ENCODE data around the gene ADAMTS1.

The ADAMTS1 gene

GRCh38 chr21:26847002-26847401, 1.8 kb upstream of the ADAMTS1 start:
- peak overlapping the region; percentile 98 for H3K4me3 ChIP-seq (ENCODE audit: low read depth, low read length)
- no peak for DNase-seq (ENCODE audit: low read depth, low spot score)
- POLR2A ChIA-PET: interaction anchor here (0.7 kb wide), 1 partner anchor 983 kb away, joined by 4 read pairs; no protein-coding TSS in a partner anchor

GRCh38 chr21:26846036-26846931, 1.1 kb upstream of the ADAMTS1 start:
- ChIA-PET CTCF (interaction anchor here (0.7 to 6.9 kb wide), 12 partner anchors 75 to 1897 kb away, joined by 3 to 106 read pairs (median 5); no protein-coding TSS in a partner anchor), POLR2A (interaction anchor here (0.6 to 2.7 kb wide), 6 partner anchors 45 to 1899 kb away, joined by 3 to 12 read pairs (median 3); no protein-coding TSS in a partner anchor)
- peak overlapping the region; percentile 98 for H3K4me3 ChIP-seq (ENCODE audit: low read depth, low read length)
- TF ChIP-seq CTCF (IDR thresholded peaks at IDR 0.05; ENCODE audit: insufficient read depth, low read length, missing control alignments): peak; percentile 16
- no peak for DNase-seq (ENCODE audit: low read depth, low spot score)

More at GRCh38 chr21:26847002-26847401, 1.8 kb upstream of the ADAMTS1 start:
- CTCF ChIA-PET: interaction anchor here (0.8 to 6.9 kb wide), 8 partner anchors 114 to 1897 kb away, joined by 3 to 106 read pairs (median 6); no protein-coding TSS in a partner anchor
- no peak for TF ChIP-seq CTCF (IDR thresholded peaks at IDR 0.05; ENCODE audit: insufficient read depth, low read length, missing control alignments)

- ChIA-PET CTCF (interaction anchor here (0.7 to 6.9 kb wide), 9 partner anchors 75 to 1898 kb away, joined by 3 to 106 read pairs (median 5); no protein-coding TSS in a partner anchor), POLR2A (interaction anchor here (0.6 to 2.7 kb wide), 5 partner anchors 44 to 1900 kb away, joined by 3 to 12 read pairs (median 3); no protein-coding TSS in a partner anchor)
- no peak for DNase-seq (ENCODE audit: low read depth, low spot score)
- TF ChIP-seq CTCF (IDR thresholded peaks at IDR 0.05; ENCODE audit: insufficient read depth, low read length, missing control alignments): no peak
- H3K4me3 ChIP-seq (ENCODE audit: low read depth, low read length): peak overlapping the region; percentile 98
Observed at GRCh38 chr21:26845759-26846035, 488 bp upstream of the ADAMTS1 start.

- POLR2A ChIA-PET: interaction anchor here (0.5 to 2.7 kb wide), 18 partner anchors 9 to 1901 kb away, joined by 3 to 13 read pairs (median 4); no protein-coding TSS in a partner anchor
- CTCF ChIA-PET: interaction anchor here (0.6 to 6.9 kb wide), 21 partner anchors 11 to 1899 kb away, joined by 3 to 106 read pairs (median 4); no protein-coding TSS in a partner anchor
- peak overlapping the region; percentile 98 for H3K4me3 ChIP-seq (ENCODE audit: low read depth, low read length)
- no peak for DNase-seq (ENCODE audit: low read depth, low spot score)
- TF ChIP-seq CTCF (IDR thresholded peaks at IDR 0.05; ENCODE audit: insufficient read depth, low read length, missing control alignments): peak; percentile 41
Observed at GRCh38 chr21:26844258-26845065, 747 bp downstream of the ADAMTS1 start.

GRCh38 chr21:26843933-26844257, 1.3 kb downstream of the ADAMTS1 start:
- CTCF ChIA-PET: interaction anchor here (0.6 to 6.9 kb wide), 17 partner anchors 10 to 1900 kb away, joined by 3 to 106 read pairs (median 4); no protein-coding TSS in a partner anchor
- POLR2A ChIA-PET: interaction anchor here (0.6 to 2.7 kb wide), 6 partner anchors 67 to 1901 kb away, joined by 3 to 13 read pairs (median 5); no protein-coding TSS in a partner anchor
- no peak for DNase-seq (ENCODE audit: low read depth, low spot score)
- peak; percentile 42 for TF ChIP-seq CTCF (IDR thresholded peaks at IDR 0.05; ENCODE audit: insufficient read depth, low read length, missing control alignments)
- peak overlapping the region; percentile 98 for H3K4me3 ChIP-seq (ENCODE audit: low read depth, low read length)
